ENCODE measurements around the gene HOXD9. TPM values are rescaled to one million over a fixed set of nuclear protein-coding genes. Genes with fewer than 3 reads are reported as not detected.

HOXD9 gene
- total and polyA plus RNA-seq, 9 donors, result 0.75 to 8.8 (median 4.7) TPM

DNA sequence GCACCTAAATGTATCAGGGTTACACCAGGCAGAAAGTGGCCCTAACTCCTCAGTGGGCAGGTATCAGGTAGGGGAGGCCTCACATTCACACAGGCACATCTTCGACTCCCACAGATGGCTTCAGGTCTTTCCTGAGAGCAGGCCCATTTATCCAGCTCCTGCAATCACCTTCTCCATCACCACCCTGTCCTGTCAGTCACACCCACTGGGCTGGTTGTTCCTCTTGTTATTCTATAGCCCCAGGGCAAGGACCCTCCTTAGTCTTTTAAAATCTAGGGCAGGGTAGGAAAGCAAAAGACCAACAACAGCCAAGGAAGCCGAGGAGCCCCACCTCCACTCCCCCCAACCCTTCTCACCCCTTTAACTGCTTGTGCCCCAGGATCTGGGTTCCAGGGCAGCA, 19.8 kb downstream of the HOXD9 start:
- no peaks in the 10 kb centered on the region for H3K36me3 ChIP-seq (ENCODE audit: control insufficient read depth, insufficient read depth, low read length)
- peaks cover 62% of the 10 kb centered on the region for H3K27me3 ChIP-seq (ENCODE audit: control insufficient read depth, insufficient read depth, low read length)
- DNase-seq, result no peak
- WGBS (ENCODE audit: insufficient coverage), result no CpG with 5 or more reads among the region's 2 CpGs
- no peaks in the 10 kb centered on the region for H3K9me3 ChIP-seq (replicated peaks; ENCODE audit: control insufficient read depth, low read depth, low read length)
- peaks cover 25% of the 10 kb centered on the region for H3K4me1 ChIP-seq (ENCODE audit: control insufficient read depth, insufficient read depth, low read length)
- no peak overlapping the region for H3K27ac ChIP-seq (ENCODE audit: low read length)
- H3K4me3 ChIP-seq (ENCODE audit: low read length), result no peak overlapping the region

DNA sequence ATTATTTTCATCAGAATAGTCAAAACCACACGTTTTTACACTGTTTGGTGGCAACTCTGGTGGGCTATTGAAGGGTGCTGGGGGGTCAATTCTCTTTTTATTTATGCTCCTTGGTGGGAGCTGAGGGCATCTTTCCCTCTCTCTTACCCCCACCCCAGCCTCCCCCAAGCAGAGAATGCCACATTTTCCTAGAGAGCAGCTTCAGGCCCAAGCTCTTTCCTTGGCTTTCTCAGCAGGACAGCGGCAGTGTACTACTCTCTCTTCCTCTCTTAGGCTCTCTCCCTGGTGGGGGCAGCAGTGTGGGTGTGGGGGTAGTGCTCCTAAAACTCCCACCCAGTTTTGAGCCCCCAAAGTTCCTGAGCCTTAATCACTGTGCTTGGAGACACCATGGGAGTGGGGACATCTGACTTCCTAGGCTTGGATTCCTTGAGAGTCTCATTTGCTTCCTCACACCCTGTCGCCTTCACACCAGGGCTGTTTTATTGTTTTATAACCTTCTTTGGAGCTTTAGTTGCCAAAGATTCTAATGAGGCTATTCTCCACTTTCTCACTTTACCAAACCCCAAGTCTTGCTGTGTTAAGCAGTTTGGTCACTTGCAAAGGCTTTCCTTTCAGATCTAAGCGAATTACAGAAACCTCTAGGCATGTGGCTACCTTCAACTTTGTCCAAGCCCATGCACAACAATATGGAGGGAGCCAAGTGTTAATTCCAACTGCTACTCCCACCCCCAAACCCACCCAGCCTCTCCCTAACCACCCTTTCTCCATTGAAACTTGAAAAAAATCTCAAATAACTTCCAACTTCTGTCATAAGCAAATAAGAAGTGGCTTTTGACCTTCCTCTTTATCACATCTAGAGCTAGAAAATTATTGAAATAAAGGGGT, 22.8 kb downstream of the HOXD9 start:
- Histone ChIP-seq H3K27ac (ENCODE audit: low read length) (no peak overlapping the region), H3K4me3 (ENCODE audit: low read length) (no peak overlapping the region), H3K36me3 (ENCODE audit: control insufficient read depth, insufficient read depth, low read length) (peaks cover 1% of the 10 kb centered on the region), H3K27me3 (ENCODE audit: control insufficient read depth, insufficient read depth, low read length) (peaks cover 69% of the 10 kb centered on the region), H3K9me3 (replicated peaks; ENCODE audit: control insufficient read depth, low read depth, low read length) (no peaks in the 10 kb centered on the region), H3K4me1 (ENCODE audit: control insufficient read depth, insufficient read depth, low read length) (peaks cover 8% of the 10 kb centered on the region)
- WGBS (ENCODE audit: insufficient coverage), result 71% methylated on average over 1 of the region's 4 CpGs
- no peak for DNase-seq

DNA sequence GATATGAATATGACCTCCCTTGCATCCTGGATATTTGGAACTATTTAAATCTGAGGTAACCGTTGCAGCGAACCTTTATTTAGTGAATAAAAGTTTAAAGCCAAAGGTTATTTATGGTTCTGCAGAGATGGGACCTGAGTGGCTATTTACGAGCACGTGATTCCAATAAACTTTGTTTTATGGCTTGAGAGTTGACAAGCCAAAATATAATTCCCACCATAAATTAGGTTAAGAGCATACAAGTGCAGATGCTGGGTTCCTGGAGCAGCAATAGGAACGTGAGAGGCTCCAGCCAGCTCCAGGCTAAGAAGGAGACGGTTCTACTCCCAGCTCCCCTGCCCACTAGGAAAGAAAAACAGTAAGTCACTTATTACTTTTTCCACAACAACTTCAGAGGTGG, 23.6 kb downstream of the HOXD9 start:
- no peak overlapping the region for H3K4me3 ChIP-seq (ENCODE audit: low read length)
- no peaks in the 10 kb centered on the region for H3K9me3 ChIP-seq (replicated peaks; ENCODE audit: control insufficient read depth, low read depth, low read length)
- DNase-seq, result no peak
- peaks cover under 1% of the 10 kb centered on the region for H3K4me1 ChIP-seq (ENCODE audit: control insufficient read depth, insufficient read depth, low read length)
- H3K27ac ChIP-seq (ENCODE audit: low read length), result no peak overlapping the region
- peaks cover 5% of the 10 kb centered on the region for H3K36me3 ChIP-seq (ENCODE audit: control insufficient read depth, insufficient read depth, low read length)
- WGBS (ENCODE audit: insufficient coverage), result 0% methylated on average over 1 of the region's 6 CpGs
- peaks cover 69% of the 10 kb centered on the region for H3K27me3 ChIP-seq (ENCODE audit: control insufficient read depth, insufficient read depth, low read length)

DNA sequence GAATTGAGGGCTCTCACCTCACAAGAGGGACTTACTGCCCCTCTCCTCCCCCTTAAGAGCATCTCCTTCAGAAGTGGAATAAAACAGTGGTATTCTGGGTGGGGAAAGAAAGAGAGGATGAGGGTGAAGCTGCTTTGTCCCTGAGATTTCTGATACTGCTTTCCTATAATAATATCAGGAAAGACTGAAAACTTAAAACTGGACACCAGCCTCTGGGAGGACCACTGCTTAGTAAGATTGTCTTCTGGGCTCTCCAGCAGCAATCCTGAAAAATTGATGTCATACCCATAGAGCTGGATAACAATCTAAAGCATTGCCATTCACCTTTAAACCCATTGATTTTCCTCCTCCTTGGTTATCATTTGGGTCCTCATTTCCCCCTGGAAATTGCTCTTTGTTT, 24.1 kb downstream of the HOXD9 start:
- H3K4me1 ChIP-seq (ENCODE audit: control insufficient read depth, insufficient read depth, low read length), result no peaks in the 10 kb centered on the region
- no peak overlapping the region for H3K27ac ChIP-seq (ENCODE audit: low read length)
- peaks cover 73% of the 10 kb centered on the region for H3K27me3 ChIP-seq (ENCODE audit: control insufficient read depth, insufficient read depth, low read length)
- no peak overlapping the region for H3K4me3 ChIP-seq (ENCODE audit: low read length)
- H3K36me3 ChIP-seq (ENCODE audit: control insufficient read depth, insufficient read depth, low read length), result peaks cover 5% of the 10 kb centered on the region
- H3K9me3 ChIP-seq (replicated peaks; ENCODE audit: control insufficient read depth, low read depth, low read length), result no peaks in the 10 kb centered on the region
- DNase-seq, result no peak

DNA sequence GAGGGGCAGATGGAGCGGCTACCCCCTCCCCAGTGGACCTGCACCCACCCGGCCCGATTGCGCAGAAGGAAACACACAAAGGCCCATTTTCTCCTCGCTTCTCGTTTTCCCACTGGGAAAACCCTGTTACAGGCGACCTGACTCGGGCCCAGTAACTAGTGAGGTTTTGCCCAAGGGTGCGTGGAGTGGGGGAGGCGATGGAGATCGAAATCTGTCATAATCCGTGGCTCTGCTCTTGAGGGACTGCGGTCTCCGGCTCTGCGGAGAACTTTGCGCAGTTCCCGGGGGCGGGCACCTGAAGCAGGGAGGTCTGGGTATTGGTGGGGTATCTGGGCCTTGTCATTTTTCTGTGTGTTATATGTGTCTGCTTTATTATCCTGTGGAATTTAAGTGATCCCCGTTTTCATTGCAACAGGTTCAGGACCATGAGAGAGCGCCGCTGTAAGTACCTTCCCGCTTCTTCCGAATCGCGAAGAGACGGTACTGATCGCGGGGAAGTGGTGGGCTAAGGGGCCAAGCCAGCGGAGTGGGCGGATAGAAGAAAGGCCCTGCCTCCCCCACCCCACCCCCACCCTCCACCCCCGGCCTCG, 24.8 kb downstream of the HOXD9 start:
- Histone ChIP-seq H3K4me3 (ENCODE audit: low read length) (no peak overlapping the region), H3K36me3 (ENCODE audit: control insufficient read depth, insufficient read depth, low read length) (peaks cover 5% of the 10 kb centered on the region), H3K9me3 (replicated peaks; ENCODE audit: control insufficient read depth, low read depth, low read length) (no peaks in the 10 kb centered on the region), H3K27me3 (ENCODE audit: control insufficient read depth, insufficient read depth, low read length) (peaks cover 79% of the 10 kb centered on the region), H3K27ac (ENCODE audit: low read length) (no peak overlapping the region), H3K4me1 (ENCODE audit: control insufficient read depth, insufficient read depth, low read length) (no peaks in the 10 kb centered on the region)
- WGBS (ENCODE audit: insufficient coverage), result 72% methylated on average over 12 of the region's 32 CpGs
- DNase-seq, result no peak

DNA sequence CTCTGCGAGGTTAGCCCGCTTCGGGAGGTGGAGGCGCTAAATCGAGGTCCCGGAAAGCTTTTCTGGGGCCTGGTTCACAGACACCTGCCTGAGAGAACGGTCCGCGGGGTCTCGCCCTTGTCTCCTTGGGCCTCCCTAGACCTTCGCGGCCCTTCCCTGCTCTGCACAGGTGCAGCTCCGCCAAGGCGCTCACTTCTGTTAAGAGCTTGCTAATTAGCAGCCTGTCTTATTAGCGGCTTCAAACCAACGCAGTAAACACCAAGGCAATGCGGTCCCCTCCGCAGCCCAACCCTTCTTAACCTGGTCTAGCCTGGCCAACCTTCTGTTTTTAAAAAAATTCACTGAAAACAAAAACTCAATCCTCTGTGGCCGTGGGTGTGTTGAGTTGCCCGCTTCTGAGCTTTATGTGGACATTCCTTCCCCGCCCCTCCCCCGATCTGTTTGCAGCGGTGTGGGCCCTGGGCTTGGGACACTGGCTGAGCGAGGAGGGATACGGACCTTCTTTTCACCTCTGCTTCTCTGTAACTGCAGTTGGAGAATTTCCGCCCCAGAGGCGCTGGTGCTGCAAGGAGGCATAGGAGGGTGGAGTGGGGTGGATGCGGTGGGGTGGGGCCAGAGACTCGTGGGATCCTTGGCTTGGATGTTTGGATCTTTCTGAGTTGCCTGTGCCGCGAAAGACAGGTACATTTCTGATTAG, 25.4 kb downstream of the HOXD9 start:
- H3K4me3 ChIP-seq (ENCODE audit: low read length), result no peak overlapping the region
- peaks cover 10% of the 10 kb centered on the region for H3K36me3 ChIP-seq (ENCODE audit: control insufficient read depth, insufficient read depth, low read length)
- H3K27ac ChIP-seq (ENCODE audit: low read length), result no peak overlapping the region
- WGBS (ENCODE audit: insufficient coverage), result 54% methylated on average over 25 of the region's 31 CpGs
- no peaks in the 10 kb centered on the region for H3K4me1 ChIP-seq (ENCODE audit: control insufficient read depth, insufficient read depth, low read length)
- DNase-seq, result no peak
- peaks cover 82% of the 10 kb centered on the region for H3K27me3 ChIP-seq (ENCODE audit: control insufficient read depth, insufficient read depth, low read length)
- H3K9me3 ChIP-seq (replicated peaks; ENCODE audit: control insufficient read depth, low read depth, low read length), result no peaks in the 10 kb centered on the region

DNA sequence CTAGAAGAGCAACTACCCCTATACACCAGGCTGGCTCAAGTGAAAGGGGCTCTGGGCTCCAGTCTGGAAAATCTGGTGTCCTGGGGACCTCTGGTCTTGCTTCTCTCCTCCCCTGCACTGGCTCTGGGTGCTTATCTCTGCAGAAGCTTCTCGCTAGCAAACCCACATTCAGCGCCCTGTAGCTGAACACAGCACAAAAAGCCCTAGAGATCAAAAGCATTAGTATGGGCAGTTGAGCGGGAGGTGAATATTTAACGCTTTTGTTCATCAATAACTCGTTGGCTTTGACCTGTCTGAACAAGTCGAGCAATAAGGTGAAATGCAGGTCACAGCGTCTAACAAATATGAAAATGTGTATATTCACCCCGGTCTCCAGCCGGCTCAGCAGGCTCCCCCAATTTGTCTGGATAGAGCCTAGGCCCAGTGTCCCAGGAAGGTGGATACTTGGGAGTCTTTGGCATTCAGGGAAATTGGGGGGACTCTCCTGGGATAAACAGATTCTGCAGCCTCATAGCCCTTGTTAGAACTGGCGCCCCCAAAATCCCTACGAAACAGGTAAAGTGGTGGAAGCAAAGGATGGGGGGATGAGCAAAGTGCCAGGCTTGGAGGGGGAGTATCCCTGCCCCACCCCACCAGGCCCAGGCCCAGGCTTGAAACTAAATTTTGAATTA, 26.4 kb downstream of the HOXD9 start:
- Histone ChIP-seq H3K9me3 (replicated peaks; ENCODE audit: control insufficient read depth, low read depth, low read length) (no peaks in the 10 kb centered on the region), H3K27me3 (ENCODE audit: control insufficient read depth, insufficient read depth, low read length) (peaks cover 80% of the 10 kb centered on the region), H3K36me3 (ENCODE audit: control insufficient read depth, insufficient read depth, low read length) (peaks cover 18% of the 10 kb centered on the region), H3K27ac (ENCODE audit: low read length) (no peak overlapping the region), H3K4me1 (ENCODE audit: control insufficient read depth, insufficient read depth, low read length) (no peaks in the 10 kb centered on the region), H3K4me3 (ENCODE audit: low read length) (no peak overlapping the region)
- no peak for DNase-seq
- 66% methylated on average over 8 of the region's 11 CpGs for WGBS (ENCODE audit: insufficient coverage)

DNA sequence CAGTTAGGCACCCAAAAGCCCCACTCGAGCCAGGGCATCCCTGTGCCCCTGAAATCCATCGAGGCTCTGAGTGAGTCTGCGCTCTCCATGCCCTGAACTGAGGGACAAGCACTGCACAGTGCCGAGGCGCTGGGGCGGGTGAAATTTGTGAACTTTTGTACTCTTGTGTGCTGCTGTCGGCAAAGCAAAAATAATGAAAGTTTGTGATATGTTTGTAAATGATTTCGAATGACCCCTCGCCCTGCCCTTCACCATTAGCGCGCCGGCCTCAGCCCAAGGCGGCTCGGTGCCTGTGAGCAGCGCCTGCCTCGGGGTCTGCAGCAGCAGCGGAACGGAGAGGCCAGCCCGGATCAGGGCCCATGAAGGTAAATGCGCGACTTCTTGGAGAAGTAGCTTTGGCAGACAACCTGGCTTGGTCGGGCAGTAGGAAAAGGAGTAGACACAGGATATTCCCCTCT, 27.0 kb downstream of the HOXD9 start:
- DNase-seq, result no peak
- Histone ChIP-seq H3K27ac (ENCODE audit: low read length) (no peak overlapping the region), H3K9me3 (replicated peaks; ENCODE audit: control insufficient read depth, low read depth, low read length) (no peaks in the 10 kb centered on the region), H3K36me3 (ENCODE audit: control insufficient read depth, insufficient read depth, low read length) (peaks cover 19% of the 10 kb centered on the region), H3K4me3 (ENCODE audit: low read length) (no peak overlapping the region), H3K4me1 (ENCODE audit: control insufficient read depth, insufficient read depth, low read length) (no peaks in the 10 kb centered on the region), H3K27me3 (ENCODE audit: control insufficient read depth, insufficient read depth, low read length) (peaks cover 81% of the 10 kb centered on the region)
- 68% methylated on average over 19 of the region's 22 CpGs for WGBS (ENCODE audit: insufficient coverage)

DNA sequence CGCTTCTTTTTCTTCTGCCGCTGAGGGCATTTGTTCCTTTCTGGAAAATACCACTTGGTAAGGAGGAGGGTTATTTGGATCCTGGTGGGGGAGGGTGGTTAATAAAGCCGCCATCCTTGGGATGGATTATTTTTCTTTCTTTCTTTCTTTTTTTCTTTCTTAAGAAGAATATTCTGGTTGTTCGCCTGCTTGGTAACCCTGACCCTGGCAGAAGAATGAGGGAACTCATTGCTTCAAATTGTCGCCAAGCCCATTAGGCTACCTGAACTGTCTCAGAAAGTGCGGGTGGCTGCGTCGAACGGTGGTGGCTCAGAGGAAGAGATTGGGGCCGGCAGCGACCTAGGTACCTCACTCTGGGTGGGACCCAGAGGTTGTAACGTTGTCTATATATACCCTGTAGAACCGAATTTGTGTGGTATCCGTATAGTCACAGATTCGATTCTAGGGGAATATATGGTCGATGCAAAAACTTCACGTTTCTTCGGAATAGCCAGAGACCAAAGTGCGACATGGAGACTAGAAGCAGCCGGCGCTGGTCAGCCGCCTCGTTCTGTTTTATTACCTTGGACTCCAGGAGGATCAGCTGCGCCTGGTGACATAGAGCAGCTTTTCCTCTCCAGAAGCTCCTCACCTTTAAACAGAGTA, 27.5 kb downstream of the HOXD9 start:
- no peak overlapping the region for H3K27ac ChIP-seq (ENCODE audit: low read length)
- peaks cover 82% of the 10 kb centered on the region for H3K27me3 ChIP-seq (ENCODE audit: control insufficient read depth, insufficient read depth, low read length)
- no peak for DNase-seq
- H3K36me3 ChIP-seq (ENCODE audit: control insufficient read depth, insufficient read depth, low read length), result peaks cover 20% of the 10 kb centered on the region
- H3K4me1 ChIP-seq (ENCODE audit: control insufficient read depth, insufficient read depth, low read length), result no peaks in the 10 kb centered on the region
- 67% methylated on average over 14 of the region's 24 CpGs for WGBS (ENCODE audit: insufficient coverage)
- no peak overlapping the region for H3K4me3 ChIP-seq (ENCODE audit: low read length)
- H3K9me3 ChIP-seq (replicated peaks; ENCODE audit: control insufficient read depth, low read depth, low read length), result no peaks in the 10 kb centered on the region

Measured in muscle of leg (tissue), 11 donors.